ENCODE measurements around the gene IL36B.

IL36B gene

DNA sequence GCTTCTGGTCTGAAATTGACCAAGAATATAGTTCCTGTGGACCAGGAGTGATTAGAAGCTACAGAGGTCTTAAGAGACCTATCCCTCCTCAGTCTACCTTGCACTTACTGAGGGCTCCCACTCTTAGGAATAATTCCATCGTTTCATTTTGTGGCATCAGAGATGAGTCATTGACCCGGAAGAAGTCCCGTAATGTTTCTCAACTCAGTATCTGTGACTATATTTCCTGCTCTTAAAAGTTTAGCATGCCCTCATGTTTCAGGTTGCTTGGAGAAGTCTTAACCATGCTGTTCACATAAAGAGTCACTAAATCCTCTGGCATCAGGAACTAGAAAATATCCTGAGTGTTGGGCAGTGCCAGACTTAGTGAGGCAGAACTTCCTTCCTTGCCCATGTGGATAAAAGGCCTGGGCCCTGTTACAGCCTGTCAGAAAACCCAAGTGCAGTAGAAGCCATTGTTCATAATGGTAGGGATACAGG is 47.6 kb downstream of the IL36B start, which contains the start of gene IL36A:
TSS of gene IL36A (plus strand) at position 430 of the 480 bp plus-strand sequence. CDS start 413 bp downstream, outside the sequence.
- DNase-seq, result no peak

DNA sequence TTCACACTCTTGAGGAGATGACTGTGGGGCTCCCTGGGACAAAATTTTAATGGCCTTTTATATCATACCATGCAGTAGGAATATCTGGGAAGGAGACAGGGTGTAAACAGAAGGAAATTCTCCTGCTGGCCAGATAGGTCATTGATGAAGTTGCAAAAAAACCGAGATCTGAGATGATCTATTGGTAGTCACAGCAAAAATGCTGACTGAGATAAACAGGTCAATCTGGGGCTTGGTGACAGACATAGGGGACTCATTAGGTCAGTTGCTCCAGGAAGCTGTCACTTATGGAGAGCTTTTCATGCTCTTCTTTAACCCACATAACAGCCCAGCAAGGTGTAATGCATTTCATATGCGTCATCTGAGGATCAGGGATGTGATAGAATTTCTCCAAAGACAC is 50.0 kb downstream of the IL36B start:
- DNase-seq, result no peak

DNA sequence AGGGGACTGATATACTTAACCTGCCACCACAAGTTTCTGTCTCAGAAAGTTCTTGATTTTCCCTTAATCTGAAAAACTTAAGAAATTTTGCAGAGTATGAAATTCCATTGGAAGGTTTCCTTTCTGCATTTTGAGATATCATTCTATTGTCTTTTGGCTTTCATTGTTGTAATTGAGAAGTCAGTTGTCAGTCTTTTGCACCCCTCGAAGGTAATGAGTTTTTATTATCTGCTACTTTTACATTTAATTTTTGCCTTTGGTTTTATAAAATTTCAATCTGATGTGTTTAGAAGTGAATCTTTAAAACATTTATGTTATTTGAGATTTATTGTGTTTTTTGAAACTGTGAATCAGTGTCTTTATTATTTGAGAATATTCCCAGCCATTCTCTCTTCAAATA is 52.2 kb downstream of the IL36B start:
- DNase-seq, result no peak

DNA sequence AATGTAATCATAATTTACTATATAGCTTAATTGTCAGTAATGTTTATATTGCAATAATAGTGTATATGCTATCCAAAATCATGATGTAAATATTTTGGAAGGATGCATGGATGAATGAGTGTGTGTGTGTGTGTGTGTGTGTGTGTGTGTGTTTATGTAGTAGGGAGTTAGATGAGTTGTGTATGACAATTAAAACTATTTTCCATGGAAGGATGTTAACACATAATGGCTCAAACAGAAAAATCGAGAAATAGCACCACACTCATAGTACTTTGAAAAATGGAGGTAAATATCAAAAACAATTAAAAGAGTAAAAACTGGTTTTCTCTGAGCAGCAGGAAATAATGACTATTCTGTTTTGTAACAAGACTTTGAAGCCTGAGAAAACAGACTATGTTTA is 55.5 kb downstream of the IL36B start:
- no peak for DNase-seq

DNA sequence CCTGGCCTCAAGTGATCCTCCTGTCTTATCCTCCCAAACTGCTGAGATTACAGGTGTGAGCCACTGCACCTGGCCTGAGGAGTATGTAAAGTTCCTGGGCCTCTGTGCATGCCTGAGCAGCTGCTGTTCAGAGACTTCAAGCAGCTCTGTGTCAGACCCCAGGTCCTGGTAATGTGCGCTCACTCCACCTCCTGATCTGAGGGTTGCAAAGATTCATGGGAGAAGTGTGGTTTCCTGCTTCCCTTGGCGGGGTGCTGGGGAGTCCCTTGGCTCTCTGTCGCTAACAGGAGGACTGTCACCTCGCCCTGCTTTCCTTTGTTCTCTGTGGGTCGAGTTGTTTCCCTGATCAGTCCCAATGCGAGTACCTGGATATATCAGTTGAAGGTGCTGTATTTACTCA is 56.0 kb downstream of the IL36B start:
- DNase-seq, result no peak

DNA sequence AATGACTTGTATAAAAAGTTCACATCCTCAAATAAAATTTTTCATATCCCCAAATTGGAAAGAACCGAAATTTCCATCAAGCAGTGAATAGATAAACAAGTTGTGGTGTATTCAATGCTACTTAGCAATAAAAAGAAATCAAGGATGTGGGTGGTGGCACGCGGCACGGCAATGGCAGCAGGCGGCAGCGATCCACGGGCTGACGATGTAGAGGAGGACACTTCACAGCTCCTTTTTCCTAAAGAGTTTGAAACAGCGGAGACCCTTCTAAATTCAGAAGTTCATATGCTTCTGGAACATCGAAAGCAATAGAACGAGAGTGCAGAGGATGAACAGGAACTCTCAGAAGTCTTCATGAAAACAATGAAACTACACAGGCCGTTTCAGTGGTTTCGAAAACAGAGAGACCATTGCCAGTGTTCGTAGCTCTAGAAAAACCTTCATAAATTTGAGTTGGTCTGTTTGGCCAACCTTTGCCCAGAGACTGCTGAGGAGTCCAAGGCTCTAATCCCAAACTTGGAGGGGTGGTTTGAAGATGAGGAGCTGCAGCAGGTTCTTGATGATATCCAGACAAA is 57.2 kb downstream of the IL36B start:
- no peak for DNase-seq

DNA sequence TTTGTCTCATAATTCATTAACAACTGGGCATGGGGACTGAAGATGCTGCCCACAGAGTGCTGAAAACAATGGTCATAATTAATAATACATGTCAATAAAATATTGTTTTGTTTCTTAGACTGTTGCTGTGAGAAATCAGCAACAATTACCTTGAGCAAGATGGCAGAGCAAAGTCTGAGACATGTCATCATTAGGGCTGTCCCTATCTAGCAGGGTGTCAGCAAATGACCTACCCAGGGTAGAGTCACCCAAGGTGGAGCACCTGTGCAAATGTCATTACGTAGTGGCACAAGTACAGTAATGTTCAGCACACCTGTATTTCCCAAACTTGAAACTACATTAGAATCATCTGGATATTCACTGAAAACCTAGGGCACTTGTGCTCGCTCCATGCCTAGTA is 58.0 kb downstream of the IL36B start:
- no peak for DNase-seq

DNA sequence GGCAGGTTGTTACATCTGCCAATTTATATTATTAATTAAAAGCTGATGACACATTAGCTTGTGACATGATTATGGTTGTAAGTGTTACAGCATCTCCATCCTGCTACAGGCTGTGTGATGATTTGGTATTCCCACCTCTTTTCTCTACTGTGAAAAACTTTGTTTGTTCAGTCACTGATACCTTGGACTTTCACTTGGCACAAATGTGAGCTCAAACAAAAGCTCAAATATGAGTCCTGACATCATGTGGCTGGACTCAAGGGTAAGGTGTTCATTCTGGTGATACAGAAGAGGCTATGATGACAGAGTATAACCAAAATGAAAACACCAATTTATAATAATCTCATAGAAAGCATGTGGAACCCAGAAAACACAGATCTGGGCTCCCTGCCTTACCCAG is 58.8 kb downstream of the IL36B start:
- DNase-seq, result no peak

DNA sequence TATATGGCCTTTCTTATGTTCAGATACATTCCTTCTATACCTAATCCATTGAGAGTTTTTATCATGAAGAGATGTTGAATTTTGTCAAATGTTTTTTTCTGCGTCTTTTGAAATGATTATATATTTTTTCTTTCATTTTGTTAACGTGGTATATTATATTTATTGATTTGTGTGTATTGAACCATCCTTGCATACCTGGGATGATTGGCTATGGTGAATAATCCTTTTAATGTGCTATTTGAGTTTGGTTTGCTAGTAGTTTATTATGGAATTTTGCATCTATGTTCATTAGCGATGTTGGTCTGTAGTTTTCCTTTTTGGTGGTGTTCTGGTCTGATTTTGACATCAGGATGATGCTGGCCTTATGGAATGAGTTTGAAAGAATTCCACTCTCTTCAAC is 63.1 kb downstream of the IL36B start:
- DNase-seq, result no peak

DNA sequence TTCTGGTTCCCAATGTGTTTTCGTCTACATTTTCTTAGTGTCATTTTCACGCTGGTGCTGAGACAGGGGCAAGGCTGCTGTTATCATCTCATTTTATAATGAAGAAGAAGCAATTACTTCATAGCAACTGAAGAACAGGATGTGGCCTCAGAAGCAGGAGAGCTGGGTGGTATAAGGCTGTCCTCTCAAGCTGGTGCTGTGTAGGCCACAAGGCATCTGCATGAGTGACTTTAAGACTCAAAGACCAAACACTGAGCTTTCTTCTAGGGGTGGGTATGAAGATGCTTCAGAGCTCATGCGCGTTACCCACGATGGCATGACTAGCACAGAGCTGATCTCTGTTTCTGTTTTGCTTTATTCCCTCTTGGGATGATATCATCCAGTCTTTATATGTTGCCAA is 67.6 kb downstream of the IL36B start:
- DNase-seq, result no peak

DNA sequence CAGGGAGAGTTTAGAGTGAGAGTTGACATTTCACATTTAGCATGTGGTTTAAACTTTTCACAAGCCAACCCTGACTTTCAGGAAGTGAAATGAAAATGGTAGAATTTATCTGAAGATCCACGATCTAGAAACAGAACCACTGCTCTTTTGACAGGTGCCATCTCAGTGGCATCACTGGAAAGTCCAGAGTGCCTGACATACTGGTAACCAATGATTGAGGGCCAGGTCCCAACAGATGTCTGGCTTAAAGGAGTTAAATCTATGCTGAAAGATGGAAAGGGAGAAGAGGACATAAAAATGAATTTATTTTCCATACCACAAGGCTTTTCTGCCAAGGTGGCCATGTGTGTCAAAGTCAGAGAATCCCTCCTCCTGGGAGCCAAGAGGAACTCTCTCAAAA is 72.1 kb downstream of the IL36B start:
- no peak for DNase-seq

DNA sequence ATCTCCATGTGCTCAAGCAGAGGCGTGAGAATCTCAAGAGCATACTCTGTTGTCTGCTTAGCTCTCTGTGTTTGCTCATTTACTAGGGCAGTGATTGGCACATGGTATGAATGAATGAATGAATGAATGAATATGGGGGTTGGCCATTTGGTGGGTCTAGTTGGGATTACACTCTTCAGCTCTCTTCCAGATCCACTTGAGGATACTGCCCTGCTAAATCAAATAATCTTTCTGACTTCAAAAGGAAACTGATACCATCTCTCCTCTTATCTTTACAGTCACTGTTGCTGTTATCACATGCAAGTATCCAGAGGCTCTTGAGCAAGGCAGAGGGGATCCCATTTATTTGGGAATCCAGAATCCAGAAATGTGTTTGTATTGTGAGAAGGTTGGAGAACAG is 72.9 kb downstream of the IL36B start:
- no peak for DNase-seq

DNA sequence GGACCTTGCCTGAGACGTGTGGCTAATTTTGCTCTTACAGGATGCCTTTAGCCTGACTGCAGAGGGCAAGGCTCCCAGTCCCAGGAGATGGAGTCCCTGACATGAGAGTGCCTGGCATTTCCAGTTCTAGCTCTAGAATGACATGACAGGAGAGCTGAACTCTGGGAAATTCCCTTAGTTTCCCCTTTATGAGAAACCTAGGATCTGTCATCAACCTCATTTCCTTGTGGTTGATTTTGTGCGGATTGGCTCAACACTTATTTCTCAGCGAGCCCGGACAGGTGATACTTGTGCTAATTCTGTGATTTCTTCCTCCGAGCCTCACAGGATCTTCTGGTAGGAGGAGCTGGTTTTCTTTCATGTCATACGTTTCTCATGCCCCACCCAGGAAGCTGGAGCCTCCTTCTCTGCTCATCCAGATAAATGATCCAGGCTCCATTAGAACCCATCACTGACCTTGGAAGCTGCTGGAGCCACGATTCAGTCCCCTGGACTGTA is 75.1 kb downstream of the IL36B start, which contains the start of gene IL36G:
TSS of gene IL36G (plus strand) at position 448 of the 498 bp plus-strand sequence. CDS start 633 bp downstream, outside the sequence.
- no peak for DNase-seq

Data from NCI-H2227 treated with DMSO at 0.1 percent for 48 hours (cell line).